Measurements from ENCODE around the gene MAP3K14. TPM values are rescaled to one million over a fixed set of nuclear protein-coding genes. Genes with fewer than 3 reads are reported as not detected.
A peak's percentile ranks its signal among the peaks of the same experiment; 100 is the strongest.

Gene MAP3K14
- total and polyA plus RNA-seq, 10 of the 15 experiments (the other 5 are each of a cell fraction or from before 2014, with no cell fraction given): 2.1 to 33.3 (median 19.7) TPM

GRCh38 chr17:45225964-45226530, 90.8 kb downstream of the MAP3K14 start (continued):
- TF ChIP-seq E4F1 (IDR thresholded peaks at IDR 0.05; ENCODE audit: borderline replicate concordance, partially characterized antibody) (peak; percentile 63), STAT1 (conservative IDR thresholded peaks at IDR 0.05) (no peak), CHD4 (IDR thresholded peaks at IDR 0.05) (no peak), EED (IDR thresholded peaks at IDR 0.05; ENCODE audit: low read depth) (peak; percentile 86), ZBTB40 (IDR thresholded peaks at IDR 0.05; ENCODE audit: borderline replicate concordance) (peak; percentile 63; the same call in 1 of the 2 replicates), ASH2L (IDR thresholded peaks at IDR 0.05; ENCODE audit: borderline replicate concordance, low read depth) (0 out of 2 replicates have a peak, but pooled peaks have one; percentile 53), SIX5 (IDR thresholded peaks at IDR 0.05; ENCODE audit: low read depth, low read length, severe bottlenecking) (no peak), CHD1 (IDR thresholded peaks at IDR 0.05; ENCODE audit: low read depth, low read length) (no peak), RCOR1 (conservative IDR thresholded peaks at IDR 0.05; ENCODE audit: low read depth, low read length) (peak; percentile 86; the same call in 1 of the 2 replicates), ZBTB11 (CRISPR knock-in tag; IDR thresholded peaks at IDR 0.05) (no peak), FOXM1 (IDR thresholded peaks at IDR 0.05; ENCODE audit: low read depth, low read length) (no peak), HCFC1 (IDR thresholded peaks at IDR 0.05; ENCODE audit: low read length) (0 out of 2 replicates have a peak, but pooled peaks have one; percentile 19), BACH1 (IDR thresholded peaks at IDR 0.05; ENCODE audit: borderline replicate concordance) (peak; percentile 59), CREM (IDR thresholded peaks at IDR 0.05; ENCODE audit: low read depth) (peak; percentile 83), RELB (IDR thresholded peaks at IDR 0.05; ENCODE audit: low read depth) (peak; percentile 84), CEBPB (IDR thresholded peaks at IDR 0.05; ENCODE audit: borderline replicate concordance in 1 of 2, low read depth in 2 of 2, low read length in 2 of 2) (no peak), E2F4 (IDR thresholded peaks at IDR 0.05; ENCODE audit: low read depth, low read length) (no peak)

Data from GM12878 (cell line).